ENCODE results near the gene SKI.

DNA sequence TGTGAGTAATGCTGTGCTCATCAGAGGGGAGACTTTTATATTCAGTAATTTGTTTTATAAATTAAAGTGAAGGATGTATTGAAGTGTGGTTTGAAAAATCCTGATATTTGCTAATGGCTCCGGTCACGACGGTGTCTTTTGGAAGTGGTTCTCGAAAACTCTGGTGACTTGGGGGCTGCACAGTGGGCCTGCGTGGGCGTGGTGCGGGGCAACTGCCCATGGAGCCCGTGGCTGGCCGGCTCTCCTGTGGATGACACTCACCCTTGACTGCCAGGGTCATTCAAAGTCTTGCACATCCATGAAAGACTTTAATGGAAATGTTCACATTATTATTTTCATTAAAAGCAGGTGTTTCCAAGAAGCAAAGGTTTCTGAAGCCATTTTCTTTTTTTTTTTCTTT, 41.2 kb upstream of the SKI start:
- no peak for TF ChIP-seq ZNF274 (IDR thresholded peaks at IDR 0.05; ENCODE audit: low read depth, low read length)
- TF ChIP-seq SUZ12 (IDR thresholded peaks at IDR 0.05; ENCODE audit: extremely low read depth, insufficient read depth, insufficient read length), result no peak
- no peak for TF ChIP-seq YY1 (IDR thresholded peaks at IDR 0.05; ENCODE audit: insufficient read depth, insufficient read length)
